Stimulated activated CD8-positive, alpha-beta memory T cell treated with anti-CD3 and anti-CD28 coated beads, Interleukin-15, amount 100 ng/mL, for 4 hours (primary cell): ENCODE data around the gene PGAP2.
"Not testable (repeated sequence)": the region's sequence is repeated elsewhere in the genome, so short reads cannot be mapped to it uniquely, and the experiment has no call there.

Source experiments
- DNase-seq, 2 donors: peaks; one replicate each; pipeline ENCODE4 v3.0.0-alpha.2; 2020; ENCODE audit warnings: low read depth in 2 of 2

PGAP2 gene

DNA sequence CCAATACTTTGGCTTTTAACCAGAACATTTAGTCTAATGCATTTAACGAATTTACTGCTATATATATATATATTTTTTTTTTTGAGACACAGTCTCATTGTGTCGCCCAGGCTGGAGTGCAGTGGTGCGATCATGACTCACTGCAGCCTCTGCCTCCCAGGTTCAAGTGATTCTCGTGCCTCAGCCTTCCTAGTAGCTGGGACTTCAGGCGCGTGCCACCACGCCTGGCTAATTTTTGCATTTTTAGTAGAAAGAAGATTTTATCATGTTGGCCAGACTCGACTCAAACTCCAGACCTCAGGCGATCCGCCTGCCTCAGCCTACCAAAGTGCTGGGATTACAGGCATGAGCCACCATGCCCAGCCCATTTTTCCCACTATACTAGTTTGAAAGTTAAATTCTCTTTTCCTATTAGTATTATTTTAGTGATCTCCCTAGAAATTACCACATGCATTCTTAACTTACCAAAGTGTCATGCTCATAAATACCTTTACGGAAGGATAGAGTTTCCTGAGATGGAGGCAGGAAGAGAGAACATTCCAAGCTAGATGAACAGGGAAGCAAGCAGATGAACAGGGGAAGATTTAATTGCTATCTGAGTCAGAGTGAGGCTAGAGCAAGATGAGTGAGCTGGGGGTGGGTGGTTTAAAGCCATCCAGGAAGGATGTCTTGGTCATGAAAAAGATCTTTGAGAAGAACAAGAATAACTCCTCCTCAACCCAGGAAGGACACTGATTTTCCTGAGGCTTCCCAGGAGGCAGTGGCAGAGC, 4.4 kb upstream of the PGAP2 start:
- no peak for DNase-seq

DNA sequence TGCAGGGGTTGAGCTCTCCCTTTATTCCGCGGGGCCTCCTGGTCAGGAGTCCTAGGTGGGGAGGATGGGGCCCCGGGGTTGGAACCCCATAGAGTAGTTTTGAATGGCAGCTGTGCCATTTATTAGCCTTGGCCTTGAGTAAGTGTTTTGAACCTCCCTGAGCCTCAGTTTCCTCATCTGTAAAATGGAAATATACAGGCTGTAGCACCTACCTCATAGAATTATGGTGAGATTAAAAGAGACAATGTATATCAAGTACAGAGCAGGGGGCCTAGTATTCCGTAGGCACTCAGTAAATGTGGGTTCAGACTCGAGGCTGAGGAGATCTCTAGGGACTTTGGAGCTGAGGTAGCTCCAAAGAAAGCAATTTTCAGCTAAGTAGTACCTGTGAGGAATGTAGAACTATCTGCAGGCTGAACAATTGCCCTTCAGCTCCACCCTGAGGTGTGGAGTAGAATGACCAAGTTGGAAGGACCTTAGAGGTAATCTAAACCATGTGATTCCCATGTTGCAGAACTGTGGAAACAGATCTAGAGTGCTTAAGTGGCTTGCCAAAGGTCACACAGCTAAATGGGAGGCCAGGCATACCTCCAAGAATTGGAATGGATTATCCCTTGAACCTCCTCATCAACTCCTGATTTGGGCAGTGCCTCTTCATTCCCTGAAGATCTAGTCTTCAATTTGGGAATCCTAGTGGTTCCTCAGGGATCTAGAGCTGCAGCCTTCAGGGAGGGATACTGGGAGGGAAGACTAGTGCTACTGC, 682 bp downstream of the PGAP2 start:
- no peak for DNase-seq

DNA sequence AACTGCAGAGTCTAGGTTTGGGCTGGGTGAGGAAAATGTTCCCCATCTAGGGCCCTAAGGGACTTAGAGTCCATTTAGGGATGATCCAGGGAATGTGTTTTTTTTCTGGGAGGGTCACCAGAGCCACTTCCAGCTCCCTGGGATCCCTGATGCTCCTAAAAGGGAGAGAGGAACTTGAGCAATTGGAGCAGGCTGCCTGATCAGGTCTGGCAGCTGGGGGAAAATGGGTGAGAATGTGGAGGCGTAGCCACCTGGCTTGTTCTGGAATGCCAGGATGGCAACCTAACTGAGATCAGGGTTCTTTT, 1.2 kb downstream of the PGAP2 start:
- no peak for DNase-seq

DNA sequence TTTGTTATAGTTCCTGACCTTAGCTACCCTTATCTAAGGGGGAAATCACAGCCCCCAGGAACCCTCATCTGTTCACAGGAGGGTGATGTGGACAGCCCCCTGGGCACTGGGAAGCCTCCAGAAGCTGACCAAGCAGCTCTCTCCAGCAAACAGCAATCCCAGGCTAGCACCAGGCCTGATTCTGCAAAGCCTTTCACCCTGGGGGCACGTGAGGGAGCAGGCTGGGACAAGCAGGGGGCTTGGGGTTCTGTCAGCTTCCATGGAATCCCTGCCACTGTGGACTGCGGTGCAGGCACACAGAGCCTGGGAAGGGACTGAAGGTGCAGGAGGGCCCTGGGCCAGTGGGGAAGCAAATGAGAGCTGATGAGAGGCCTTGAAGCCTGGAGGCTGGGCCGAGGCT, 2.1 kb downstream of the PGAP2 start:
- no peak for DNase-seq

DNA sequence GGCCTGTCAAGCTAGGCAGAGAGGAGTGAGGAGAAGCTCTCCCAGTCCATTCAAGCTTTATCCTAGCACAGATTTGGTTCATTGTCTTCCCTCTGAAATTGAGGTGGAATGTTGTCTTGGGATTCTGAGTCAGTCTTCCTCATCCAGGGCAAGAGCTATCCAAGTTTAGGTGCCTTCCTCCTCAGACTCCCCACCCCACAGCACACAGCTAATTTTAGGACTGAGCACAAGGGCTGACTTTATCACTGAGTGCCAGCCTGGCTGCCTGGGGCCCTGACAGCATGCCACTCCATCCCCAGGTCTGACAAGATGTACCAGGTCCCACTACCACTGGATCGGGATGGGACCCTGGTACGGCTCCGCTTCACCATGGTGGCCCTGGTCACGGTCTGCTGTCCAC, 2.6 kb downstream of the PGAP2 start:
- no peak for DNase-seq

DNA sequence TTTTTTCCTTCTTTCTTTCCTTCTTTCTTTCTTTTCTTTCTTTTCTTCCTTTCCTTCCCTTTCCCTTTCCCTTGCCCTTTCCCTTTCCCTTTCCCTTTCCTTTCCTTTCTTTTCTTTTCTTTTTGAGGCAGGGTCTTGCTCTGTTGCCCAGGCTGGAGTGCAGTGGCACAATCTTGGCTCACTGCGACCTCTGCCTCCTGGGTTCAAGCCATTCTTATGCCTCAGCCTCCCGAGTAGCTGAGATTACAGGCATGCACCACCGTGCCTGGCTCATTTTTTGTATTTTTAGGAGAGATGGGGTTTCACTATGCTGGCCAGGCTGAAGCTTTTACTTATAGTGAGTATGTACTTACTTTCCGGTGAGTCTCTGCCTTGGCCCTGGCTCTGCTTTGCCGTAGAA, 6.5 kb downstream of the PGAP2 start:
- DNase-seq: not testable (repeated sequence)

DNA sequence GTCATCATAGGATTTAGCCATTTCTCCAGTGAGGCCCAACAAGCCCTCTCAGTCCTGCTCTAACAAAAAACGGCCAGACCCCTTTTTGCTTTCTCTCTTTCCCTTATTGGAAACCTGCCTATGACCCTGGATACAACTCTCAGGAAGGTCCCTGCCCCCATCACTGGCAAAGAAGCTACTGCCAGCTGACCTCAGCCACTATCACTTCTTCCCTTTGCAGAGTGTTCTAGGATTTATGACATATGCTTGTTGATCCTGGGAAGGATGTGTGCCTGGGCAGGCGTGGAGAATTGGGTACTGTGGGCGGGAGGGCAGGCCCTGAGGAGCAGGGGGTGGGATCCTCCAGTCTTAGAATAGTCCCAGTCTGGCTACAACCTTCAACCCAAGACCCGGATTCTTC, 7.5 kb downstream of the PGAP2 start:
- DNase-seq: no peak

DNA sequence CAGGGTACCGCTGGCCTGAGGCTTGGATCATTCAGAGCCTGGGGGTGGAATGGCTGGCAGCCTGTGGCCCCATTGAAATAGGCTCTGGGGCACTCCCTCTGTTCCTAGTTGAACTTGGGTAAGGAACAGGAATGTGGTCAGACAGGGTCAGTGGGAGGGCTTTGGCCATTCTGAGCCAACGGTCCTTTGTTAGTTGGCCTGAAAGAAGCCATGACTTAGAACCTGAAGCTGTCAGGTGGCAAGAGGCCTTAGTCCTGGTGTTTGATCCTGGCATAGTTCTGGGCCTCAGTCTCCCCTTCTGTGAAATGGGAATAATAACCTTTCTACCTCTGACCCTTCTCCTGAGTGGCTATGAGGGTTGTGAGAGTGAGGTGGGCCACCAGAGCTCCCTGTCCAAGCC, 8.3 kb downstream of the PGAP2 start:
- DNase-seq: no peak

DNA sequence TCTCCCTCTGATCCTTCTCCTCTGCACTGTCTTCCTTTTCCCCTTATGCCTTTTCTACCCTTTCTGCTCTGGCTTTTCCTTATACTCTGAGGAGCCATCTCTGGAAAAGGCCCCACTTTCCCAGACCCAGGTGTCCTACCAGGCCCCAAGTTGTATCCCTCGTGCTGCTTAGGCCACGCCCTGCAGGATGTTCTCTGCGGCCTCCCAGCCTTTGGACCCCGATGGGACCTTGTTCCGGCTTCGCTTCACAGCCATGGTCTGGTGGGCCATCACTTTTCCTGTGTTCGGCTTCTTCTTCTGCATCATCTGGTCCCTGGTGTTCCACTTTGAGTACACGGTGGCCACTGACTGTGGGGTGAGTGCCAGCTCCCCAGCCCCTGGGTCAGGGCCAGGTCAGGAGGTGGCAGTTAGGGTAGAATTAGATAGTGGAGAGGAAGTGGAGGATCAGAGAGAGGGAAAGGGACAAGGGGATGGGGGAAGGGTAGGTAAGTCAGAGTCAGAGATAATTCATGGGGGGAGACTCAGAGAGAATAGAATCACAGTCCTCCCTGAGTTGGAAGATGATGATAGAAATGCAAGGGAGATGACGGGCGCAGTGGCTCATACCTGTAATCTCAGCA, 8.9 kb downstream of the PGAP2 start:
- DNase-seq: no peak

DNA sequence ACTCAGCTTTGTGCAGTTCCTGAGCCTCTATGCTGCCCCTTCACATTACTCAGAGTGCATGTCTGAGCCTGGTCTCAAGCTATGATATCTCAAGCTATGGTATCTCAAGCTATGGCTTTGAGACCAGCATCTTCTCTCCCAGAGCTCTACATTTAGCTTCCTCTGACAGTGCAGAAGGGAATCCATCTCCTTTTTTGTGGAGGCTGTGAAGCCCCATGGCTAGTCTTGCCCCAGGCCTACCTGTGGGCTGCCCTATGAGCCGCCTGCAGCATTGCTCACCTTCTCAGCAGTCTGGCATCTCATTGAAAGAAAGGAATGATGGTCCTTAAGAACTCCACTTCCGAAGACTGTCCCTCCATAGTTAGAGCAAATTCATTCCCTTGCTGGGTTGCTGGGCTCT, 12.6 kb downstream of the PGAP2 start:
- no peak for DNase-seq

DNA sequence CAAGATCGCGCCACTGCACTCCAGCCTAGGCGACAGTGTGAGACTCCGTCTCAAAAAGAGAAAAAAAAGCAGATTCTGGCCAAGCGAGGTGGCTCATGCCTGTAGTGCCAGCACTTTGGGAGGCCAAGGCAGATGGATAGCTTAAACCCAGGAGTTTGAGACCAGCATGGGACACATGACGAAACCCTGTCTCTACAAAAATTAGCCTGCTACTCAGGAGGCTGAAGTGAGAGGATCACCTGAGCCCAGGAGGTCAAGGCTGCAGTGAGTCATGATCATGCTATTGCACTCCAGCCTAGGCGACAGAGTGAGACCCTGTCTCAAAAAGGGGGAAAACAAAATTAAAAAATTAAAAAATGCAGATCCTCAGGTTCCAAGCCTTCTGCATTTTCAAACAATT, 14.0 kb downstream of the PGAP2 start:
- no peak for DNase-seq

DNA sequence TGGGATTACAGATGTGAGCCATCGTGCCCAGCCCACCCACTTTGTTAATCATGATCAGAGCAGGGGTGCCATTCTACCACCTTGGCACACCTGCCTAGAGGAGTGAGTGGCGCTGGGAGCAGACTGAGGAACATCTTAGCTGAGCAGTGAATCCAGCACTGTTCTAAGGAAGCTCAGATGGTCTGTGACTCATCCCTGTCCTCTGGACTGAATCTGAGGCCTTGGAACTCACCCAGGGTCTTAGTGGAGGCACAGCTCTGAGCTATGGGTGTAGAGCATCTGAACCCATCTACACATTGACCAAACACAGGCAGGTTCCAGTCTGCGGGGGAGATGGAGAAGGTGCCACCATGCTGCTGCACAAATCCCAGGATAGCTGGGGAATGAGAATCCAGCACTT, 14.9 kb downstream of the PGAP2 start:
- no peak for DNase-seq

DNA sequence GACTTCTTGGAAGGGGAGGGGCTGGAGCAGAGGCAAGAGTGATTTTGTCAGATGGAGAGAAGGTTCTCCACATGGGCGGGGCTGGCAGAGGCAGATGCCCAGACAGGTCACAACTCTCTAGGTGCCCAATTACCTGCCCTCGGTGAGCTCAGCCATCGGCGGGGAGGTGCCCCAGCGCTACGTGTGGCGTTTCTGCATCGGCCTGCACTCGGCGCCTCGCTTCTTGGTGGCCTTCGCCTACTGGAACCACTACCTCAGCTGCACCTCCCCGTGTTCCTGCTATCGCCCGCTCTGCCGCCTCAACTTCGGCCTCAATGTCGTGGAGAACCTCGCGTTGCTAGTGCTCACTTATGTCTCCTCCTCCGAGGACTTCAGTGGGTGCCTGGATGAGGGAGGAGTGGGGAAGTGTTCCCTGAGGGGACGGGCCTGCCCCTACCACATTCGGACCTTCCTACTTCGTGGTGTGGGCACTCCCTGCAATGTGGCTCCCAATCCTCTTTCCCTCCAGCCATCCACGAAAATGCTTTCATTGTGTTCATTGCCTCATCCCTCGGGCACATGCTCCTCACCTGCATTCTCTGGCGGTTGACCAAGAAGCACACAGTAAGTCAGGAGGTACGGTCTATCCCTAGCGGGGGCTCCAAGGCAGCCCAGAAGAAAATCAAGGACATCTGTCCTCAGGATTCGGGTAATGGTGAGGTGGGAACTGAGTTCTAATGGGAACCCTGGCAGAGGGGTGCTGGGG, 15.6 kb downstream of the PGAP2 start:
- DNase-seq: no peak

DNA sequence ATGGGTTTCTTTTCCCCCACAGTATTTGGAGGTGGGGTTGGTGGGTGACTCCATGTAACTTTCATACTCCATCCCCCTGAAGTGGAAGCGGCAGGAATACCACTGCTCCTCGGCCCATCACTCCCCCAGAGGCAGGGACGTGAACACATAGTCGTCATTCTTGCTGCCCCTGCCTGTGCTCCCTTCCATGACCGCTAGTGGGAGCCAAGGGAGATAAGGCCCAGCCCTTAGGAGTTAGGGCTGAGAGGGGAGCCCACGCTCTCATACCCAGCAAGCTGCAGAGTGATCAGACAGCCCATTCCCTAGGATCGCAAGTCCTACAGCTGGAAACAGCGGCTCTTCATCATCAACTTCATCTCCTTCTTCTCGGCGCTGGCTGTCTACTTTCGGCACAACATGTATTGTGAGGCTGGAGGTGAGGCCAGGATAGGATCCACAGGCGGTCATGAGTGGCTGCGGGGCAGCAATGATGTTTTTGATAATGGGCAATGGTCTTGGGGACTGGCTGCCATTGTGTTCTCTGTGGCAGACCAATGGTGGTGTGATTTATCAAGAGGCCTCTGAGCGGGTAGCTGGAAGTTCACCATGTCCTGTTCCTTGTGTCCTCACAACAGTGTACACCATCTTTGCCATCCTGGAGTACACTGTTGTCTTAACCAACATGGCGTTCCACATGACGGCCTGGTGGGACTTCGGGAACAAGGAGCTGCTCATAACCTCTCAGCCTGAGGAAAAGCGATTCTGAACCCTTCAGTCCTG, 16.5 kb downstream of the PGAP2 start:
- peak; percentile 51 to 71 for DNase-seq

DNA sequence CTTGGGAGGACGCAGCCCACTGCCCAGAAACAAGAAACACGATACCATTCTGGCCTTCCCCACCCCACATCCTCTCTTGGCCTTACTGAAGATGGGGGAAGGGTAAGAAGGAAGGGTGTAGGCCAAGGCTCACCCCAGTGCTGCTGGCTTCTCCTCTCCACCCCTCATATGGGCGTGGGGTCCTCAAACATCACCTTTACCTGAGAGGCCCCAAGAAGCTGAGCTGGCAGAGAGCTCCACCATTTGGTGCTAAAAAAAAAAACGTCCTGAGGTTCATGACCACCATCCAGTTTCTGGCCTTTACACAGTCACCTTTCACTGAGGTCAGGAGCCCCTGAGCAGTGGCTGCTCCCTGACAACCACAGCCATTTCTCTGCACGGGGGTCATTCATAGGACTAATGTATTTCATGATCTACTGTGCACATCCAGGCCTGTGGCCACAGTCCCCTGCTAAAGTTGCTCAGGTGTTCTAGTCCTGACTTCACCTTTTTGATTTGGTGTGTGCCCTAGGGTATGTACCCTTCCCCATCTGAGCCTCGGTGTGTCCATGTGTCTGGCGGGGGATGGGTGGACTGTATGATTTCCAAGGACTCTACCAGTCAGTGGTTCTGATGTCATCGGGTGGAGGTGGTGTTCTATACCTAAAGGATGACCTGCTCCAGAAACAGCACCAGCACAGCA, 17.3 kb downstream of the PGAP2 start:
- DNase-seq: no peak

DNA sequence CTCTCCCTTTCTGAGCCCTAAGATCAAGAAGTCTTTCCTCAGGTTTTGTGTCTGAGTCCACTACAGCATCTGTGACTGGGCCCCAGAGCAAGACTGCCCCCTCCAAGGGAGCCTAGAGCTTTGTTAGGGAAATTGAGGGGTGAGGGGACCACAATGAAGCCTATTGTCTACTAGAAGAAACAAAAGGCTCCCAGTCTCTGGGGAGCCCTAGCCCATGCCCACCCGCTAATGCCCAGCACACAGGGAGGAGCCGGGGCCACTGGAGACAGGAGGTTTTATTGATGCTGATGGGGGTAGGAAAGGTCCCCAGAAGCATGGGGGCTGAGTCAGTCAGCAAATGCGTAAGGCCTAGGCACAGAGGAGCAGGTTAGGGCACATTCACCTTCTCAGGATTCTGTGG, 18.4 kb downstream of the PGAP2 start:
- no peak for DNase-seq

DNA sequence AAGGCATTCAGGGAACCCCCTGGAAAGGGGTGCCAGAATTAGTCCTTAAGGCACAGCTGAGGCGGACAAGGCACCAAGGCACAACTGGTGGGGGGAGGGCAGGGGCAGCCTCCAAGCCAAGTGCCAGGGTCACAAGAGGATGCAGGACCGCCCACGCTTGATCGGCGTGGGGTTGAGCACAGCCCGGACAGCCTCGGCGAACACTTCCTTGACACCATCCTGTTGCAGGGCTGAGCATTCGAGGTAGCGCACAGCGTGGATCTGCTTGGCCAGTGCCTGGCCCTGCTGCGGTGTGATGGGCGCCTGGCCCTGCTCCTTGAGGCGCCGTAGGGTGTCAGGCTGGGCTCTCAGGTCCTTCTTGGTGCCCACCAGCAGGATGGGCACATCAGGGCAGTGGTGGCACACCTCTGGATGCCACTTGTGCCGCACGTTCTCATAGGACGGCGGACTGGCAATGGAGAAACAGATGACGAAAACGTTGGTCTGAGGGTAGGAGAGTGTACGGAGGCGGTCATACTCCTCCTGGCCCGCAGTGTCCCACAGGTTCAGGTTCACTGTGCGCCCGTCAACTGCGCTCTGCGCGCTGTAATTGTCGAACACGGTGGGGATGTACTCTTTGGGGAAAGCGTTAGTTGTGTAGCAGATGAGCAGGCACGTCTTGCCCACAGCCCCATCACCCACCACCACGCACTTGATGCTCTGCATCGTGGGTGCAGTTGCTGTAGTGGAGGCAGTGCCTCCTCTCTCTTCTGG, 19.2 kb downstream of the PGAP2 start:
- no peak for DNase-seq

DNA sequence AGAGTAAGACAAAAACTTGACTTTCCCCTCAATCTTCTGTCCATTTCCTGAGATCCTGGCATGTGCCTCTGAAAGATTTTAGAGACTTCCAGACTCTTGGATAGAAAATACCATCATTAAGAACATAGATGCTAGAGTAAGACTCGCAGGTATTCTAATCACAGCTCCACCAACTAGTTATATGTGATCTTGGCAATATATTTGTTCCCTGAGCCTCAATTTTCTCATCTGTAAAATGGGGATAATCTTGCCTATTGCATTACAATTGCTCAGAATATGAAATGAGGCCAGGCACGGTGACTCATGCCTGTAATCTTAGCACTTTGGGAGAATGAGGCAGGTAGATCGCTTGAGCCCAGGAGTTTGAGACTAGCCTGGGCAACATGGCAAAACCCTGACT, 21.7 kb downstream of the PGAP2 start:
- DNase-seq: no peak

DNA sequence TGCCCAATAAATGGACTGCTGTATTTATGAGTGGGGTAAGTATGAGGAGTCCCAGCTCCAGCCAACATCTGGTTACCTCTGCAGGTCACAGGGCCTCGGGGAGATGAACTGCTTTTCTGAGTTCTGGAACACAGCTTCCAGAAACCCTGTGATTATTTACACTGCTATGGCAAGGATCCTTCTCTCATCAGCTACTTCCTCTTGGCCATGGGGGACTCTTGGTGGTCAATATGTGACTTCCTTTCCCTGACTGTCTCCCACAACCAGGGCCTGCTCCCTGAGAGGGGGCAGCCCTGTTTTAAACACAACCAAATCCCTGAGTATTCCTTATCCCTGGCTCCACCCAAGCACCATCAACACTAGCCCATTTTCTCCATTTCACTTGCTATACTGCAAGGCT, 22.4 kb downstream of the PGAP2 start:
- DNase-seq: no peak
